ENCODE measurements around the gene CHD8. TPM values are rescaled to one million over a fixed set of nuclear protein-coding genes. Genes with fewer than 3 reads are reported as not detected.
A peak's percentile ranks its signal among the peaks of the same experiment; 100 is the strongest.

CHD8 gene
- total and polyA plus RNA-seq, 10 of the 15 experiments (the other 5 are each of a cell fraction or from before 2014, with no cell fraction given) = 20.2 to 79.5 (median 35.5) TPM

DNA sequence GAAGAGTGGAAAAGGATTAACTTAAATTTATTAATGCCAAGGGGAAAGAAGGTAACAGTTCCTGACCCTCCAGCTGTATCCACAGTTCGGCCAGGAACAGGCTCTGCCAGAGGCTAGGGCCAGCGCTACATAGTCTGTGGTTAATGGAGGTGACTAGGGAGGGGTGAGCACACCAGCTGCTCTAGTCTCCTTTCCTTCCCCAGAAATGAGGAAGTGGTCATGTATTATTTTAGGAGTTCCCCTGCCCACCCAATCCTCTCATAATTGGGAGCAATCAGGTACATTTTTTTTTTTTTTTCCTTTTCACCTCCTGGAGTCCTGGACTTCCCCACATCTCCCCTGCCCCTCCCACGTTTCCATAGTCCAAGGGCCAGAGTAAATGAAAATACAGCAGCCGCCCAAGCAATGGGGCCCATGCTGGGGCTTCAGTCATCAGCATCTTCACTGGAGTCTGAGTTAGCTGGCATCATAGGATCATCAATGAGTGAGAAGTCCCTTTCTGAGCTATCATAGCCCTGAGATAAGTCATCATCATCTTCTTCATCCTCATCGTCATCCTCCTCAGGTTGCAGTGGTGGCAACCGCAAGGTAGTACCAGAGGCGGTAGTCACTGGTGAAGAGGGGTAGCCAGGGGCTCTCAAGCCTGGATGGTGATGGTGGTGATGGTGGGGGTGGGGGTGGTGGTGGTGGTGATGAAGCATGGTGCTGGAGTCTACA lies 70.6 kb downstream of the CHD8 start (continued):
- TF ChIP-seq RELB (IDR thresholded peaks at IDR 0.05; ENCODE audit: low read depth) (peak; percentile 69; the same call in 1 of the 2 replicates), STAT1 (conservative IDR thresholded peaks at IDR 0.05) (no peak), MEF2A (IDR thresholded peaks at IDR 0.05; ENCODE audit: insufficient read depth, low read depth, low read length) (peak; percentile 72; the same call in 1 of the 2 replicates), IKZF1 (conservative IDR thresholded peaks at IDR 0.05) (peak; percentile 70), IKZF2 (IDR thresholded peaks at IDR 0.05) (peak; percentile 75 to 77), EGR1 (IDR thresholded peaks at IDR 0.05; ENCODE audit: borderline replicate concordance in 1 of 2, low read depth in 2 of 2, low read length in 2 of 2) (no peak), FOXM1 (IDR thresholded peaks at IDR 0.05; ENCODE audit: low read depth, low read length) (no peak), MEF2B (IDR thresholded peaks at IDR 0.05; ENCODE audit: partially characterized antibody, poor library complexity, severe bottlenecking) (peak; percentile 28), ASH2L (IDR thresholded peaks at IDR 0.05; ENCODE audit: borderline replicate concordance, low read depth) (no peak), CHD4 (IDR thresholded peaks at IDR 0.05) (no peak), NFYB (IDR thresholded peaks at IDR 0.05; ENCODE audit: insufficient read depth, low read depth, low read length) (no peak), RB1 (IDR thresholded peaks at IDR 0.05; ENCODE audit: borderline replicate concordance) (no peak), DPF2 (IDR thresholded peaks at IDR 0.05) (0 out of 2 replicates have a peak, but pooled peaks have one; percentile 18), MTA2 (IDR thresholded peaks at IDR 0.05; ENCODE audit: low read depth) (peak; percentile 51), SMAD1 (IDR thresholded peaks at IDR 0.05; ENCODE audit: low read depth, partially characterized antibody) (no peak), HCFC1 (IDR thresholded peaks at IDR 0.05; ENCODE audit: low read length) (no peak), ZNF217 (IDR thresholded peaks at IDR 0.05) (no peak), KDM1A (IDR thresholded peaks at IDR 0.05; ENCODE audit: borderline replicate concordance) (no peak), TCF3 (IDR thresholded peaks at IDR 0.05; ENCODE audit: borderline replicate concordance, insufficient read depth, low read depth, low read length) (0 out of 2 replicates have a peak, but pooled peaks have one; percentile 26), SIN3A (IDR thresholded peaks at IDR 0.05; ENCODE audit: low read depth, low read length) (no peak), NRF1 (conservative IDR thresholded peaks at IDR 0.05; ENCODE audit: low read depth, low read length) (no peak)
- TF ChIP-seq, protein P1, sequence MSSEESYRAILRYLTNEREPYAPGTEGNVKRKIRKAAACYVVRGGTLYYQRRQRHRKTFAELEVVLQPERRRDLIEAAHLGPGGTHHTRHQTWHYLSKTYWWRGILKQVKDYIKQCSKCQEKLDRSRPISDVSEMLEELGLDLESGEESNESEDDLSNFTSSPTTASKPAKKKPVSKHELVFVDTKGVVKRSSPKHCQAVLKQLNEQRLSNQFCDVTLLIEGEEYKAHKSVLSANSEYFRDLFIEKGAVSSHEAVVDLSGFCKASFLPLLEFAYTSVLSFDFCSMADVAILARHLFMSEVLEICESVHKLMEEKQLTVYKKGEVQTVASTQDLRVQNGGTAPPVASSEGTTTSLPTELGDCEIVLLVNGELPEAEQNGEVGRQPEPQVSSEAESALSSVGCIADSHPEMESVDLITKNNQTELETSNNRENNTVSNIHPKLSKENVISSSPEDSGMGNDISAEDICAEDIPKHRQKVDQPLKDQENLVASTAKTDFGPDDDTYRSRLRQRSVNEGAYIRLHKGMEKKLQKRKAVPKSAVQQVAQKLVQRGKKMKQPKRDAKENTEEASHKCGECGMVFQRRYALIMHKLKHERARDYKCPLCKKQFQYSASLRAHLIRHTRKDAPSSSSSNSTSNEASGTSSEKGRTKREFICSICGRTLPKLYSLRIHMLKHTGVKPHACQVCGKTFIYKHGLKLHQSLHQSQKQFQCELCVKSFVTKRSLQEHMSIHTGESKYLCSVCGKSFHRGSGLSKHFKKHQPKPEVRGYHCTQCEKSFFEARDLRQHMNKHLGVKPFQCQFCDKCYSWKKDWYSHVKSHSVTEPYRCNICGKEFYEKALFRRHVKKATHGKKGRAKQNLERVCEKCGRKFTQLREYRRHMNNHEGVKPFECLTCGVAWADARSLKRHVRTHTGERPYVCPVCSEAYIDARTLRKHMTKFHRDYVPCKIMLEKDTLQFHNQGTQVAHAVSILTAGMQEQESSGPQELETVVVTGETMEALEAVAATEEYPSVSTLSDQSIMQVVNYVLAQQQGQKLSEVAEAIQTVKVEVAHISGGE (CRISPR knock-in tag; IDR thresholded peaks at IDR 0.05) = no peak
- TF ChIP-seq, protein P2, sequence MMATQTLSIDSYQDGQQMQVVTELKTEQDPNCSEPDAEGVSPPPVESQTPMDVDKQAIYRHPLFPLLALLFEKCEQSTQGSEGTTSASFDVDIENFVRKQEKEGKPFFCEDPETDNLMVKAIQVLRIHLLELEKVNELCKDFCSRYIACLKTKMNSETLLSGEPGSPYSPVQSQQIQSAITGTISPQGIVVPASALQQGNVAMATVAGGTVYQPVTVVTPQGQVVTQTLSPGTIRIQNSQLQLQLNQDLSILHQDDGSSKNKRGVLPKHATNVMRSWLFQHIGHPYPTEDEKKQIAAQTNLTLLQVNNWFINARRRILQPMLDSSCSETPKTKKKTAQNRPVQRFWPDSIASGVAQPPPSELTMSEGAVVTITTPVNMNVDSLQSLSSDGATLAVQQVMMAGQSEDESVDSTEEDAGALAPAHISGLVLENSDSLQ (IDR thresholded peaks at IDR 0.05) = no peak
- TF ChIP-seq, protein P3, sequence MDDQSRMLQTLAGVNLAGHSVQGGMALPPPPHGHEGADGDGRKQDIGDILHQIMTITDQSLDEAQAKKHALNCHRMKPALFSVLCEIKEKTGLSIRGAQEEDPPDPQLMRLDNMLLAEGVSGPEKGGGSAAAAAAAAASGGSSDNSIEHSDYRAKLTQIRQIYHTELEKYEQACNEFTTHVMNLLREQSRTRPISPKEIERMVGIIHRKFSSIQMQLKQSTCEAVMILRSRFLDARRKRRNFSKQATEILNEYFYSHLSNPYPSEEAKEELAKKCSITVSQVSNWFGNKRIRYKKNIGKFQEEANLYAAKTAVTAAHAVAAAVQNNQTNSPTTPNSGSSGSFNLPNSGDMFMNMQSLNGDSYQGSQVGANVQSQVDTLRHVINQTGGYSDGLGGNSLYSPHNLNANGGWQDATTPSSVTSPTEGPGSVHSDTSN (IDR thresholded peaks at IDR 0.05; ENCODE audit: insufficient replicate concordance, low read depth, low read length) = no peak

Data from GM12878 (cell line).